NT2/D1 (cell line): ENCODE results near the gene GNAO1.

Source experiments
- SUZ12 ChIP-seq: IDR thresholded peaks from 2 replicates; pipeline ENCODE4 v1.6.1; 2011; ENCODE audit not compliant: insufficient read length, insufficient read depth; ENCODE audit errors: extremely low read depth
- ZNF274 ChIP-seq: IDR thresholded peaks from 2 replicates; pipeline ENCODE4 v1.6.1; 2011; ENCODE audit warnings: mild to moderate bottlenecking, low read depth, low read length

- TF ChIP-seq ZNF274: no peak
- TF ChIP-seq SUZ12: no peak
These were observed 573 bp upstream of the GNAO1 start for GRCh38 chr16:56190677-56191155.
